HG03354 (cell line): Measurements from ENCODE around the gene APLN.

Experiments used
- ATAC-seq: cut with Tn5 transposase; IDR thresholded peaks from one replicate; pipeline ENCODE4 v1.9.1; 2021; ENCODE audit warnings: mild to moderate bottlenecking; ENCODE audit not compliant: unreplicated experiment, poor library complexity, severe bottlenecking

The APLN gene

DNA sequence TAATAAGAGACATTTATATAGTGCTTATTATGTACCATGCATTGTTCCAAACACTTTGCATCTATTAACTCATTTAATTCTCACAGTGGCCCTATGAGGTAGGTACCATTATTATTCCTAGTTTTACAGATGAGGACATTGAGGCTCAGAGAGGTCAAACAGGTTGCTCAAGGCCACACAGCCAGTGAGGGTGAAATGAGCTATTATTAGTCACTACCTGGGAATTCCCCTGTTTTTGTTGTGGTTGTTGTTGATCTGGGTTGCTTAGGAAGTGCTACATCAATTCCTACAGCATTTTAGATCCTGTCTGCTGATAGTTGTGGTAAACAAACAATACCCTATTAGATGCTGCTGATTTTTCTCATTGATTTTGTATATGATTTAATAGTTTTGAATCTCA is 41.2 kb downstream of the APLN start:
- ATAC-seq: no peak

DNA sequence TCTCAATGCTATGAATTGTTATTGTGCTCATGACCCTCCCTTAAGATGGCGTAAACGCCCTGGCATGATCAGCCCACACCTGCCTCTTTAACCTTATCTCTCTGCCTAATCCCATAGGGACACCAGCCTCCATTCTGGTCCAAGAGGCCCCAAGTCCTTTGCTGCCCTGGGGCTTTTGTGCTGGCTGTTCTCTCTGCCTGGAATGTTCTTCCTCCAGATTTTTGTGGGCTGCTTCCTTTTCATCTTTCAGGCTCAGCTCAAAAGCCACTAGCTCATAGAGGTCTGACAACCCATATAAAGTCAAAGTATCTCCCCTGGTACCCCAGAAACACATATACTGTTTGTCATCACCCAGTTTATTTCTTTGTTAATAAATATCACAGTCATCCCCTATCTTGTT is 42.4 kb downstream of the APLN start:
- no peak for ATAC-seq

DNA sequence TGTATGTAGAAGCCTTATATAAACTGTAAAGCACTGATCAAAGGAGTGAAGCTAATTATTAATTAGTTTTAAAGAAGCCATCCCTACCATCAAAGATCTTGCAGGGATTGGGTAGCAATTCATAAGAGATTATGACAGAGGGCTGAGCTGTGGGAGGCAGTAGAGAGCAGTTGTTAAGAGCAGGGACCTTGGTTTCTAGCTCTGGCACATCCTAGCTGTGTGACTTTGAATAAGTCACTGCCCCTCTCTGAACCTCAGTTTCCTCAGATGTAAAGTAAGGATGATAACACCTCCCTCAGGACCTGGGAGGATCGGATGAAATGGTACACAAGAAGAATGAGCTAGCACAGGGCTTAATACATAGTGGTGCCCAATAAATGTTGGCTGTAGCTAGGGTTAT is 45.4 kb downstream of the APLN start:
- ATAC-seq: no peak

DNA sequence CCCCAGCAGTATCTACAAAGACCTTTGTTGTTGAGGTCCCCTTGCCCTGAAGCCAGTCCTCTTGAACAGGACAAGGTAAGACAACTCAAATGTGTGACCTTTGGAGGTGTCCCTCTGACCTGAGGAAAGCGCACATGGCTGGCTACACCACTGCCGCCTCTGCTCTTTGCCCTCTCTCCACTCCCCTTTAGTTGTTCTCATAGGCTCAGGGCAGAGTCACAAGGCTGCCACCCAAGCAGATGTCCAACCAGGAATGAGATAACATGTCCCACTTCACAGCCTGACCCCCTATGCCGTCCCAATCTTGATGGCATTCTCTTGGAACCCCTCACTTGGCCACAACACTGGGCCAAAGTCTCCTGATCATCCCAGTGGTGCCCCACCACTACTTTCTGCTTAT is 46.3 kb downstream of the APLN start:
- ATAC-seq: no peak

DNA sequence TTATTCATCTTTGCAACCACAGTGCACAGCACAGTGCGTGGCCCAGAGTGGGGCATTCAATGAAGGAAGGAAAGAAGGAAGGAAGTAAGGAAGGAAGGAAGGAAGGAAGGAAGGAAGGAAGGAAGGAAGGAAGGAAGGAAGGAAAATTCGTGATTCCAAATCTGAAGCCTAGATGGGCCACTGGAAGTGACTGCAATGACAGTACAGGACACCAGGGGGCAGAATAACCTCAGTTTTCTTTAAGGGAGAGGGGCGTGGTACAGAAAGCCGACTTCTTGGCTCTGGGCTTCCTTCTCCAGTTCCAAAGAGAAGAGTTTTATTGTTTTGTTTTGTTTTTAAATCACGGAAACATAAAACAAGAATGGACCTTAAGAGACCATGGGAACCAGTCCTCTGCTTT is 47.8 kb downstream of the APLN start:
- ATAC-seq: peak; percentile 67

DNA sequence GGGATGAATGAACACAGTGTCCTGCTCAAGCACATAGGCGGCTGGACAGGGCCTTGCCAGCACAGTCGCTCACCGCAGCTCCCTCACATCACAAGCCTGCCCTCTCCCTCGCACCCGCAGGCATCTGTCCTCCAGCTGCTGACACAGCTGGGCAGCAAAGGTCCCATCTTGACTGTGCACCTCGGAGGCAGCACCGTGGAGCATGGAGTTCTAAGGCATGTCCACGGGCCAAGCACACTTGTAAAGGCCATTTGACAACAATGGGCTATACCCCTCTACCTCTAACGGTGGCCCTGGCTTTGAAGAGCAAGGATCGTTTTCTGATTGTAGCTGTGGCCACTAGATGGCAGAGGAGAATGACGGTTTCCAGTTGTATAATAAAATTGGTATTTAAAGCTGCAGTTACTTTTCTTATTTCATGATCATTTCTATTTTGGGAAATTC is 53.8 kb downstream of the APLN start:
- ATAC-seq: no peak

DNA sequence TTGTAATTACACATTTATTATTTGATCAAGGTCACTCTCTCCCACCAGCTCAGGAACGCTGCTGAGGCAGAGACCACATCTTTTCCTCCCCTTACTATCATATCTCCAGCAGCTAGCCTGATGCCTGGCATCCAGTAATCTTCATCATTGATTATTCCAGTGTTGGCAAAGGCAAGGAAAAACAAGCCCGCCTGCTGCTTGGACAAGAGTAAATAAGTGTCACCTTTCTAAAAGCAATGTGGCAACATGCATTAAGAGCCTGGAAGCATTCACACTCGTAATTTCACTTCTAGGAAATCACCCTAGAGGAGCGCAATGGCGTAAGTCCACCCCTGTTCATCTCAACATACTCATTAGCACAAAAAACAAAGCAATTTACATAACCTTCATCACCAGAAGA is 54.8 kb downstream of the APLN start:
- ATAC-seq: no peak

DNA sequence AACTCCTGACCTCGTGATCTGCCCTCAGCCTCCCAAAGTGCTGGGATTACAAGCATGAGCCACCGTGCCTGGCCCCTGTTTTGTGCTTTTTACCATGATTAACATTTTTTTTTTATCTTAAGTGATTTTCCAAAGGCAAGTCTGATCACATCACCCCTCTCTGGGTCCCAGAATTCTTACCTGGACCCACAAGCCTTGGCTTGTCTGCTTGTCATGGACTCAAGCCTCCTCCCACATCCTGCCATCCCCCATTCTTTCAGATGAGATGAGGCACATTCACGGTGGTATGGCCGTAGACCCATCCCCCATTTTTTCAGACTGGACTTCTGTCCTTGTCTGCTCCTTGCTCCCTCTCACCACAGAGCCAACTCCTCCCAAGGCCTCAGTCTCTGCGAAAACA is 55.3 kb downstream of the APLN start:
- no peak for ATAC-seq

DNA sequence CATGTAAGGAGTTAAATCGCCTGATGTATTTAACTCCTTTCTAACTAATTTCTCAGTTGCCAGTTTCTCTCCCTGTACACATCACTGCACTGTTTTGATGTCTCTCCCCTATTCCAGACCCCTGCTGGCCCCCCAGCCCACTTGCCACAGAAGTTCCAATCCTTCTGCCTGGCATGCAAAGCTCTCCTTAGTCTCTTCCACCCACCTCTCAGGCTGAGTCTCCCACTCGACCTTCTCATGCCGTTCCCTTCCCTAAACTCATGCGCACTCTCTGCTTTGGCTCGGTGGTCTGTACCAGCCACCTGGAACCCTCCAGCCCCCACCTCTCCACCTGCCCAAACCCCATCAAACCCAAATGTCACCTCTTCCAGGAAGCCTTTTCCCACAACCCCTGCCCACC is 56.9 kb downstream of the APLN start:
- no peak for ATAC-seq

DNA sequence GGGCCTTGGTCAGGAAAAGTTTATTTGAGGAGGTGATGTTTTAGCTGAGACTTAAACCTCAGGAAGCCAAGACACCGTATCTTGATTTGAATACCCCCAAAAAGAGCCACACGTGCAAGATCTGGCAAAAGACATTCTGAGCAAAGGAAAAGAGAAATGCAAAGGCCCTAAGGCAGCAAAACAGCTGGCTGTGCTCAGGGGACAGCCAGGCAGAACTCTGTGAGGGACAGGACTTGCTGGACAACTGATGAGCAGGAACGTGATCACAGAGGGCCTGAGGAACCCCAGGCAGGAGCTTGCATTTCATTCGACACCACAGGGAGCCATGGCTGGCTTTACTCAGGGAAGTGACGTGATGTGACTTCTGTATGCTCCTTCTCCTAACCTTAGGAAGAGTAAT is 58.7 kb downstream of the APLN start:
- no peak for ATAC-seq
